ENCODE data around the gene CCDC154. TPM values are rescaled to one million over a fixed set of nuclear protein-coding genes. Genes with fewer than 3 reads are reported as not detected.
A peak's percentile ranks its signal among the peaks of the same experiment; 100 is the strongest.
"Not testable (repeated sequence)": the region's sequence is repeated elsewhere in the genome, so short reads cannot be mapped to it uniquely, and the experiment has no call there.

CCDC154 gene
- total RNA-seq, 2 donors from 2014 or later, result 1.9 to 2.2 TPM

DNA sequence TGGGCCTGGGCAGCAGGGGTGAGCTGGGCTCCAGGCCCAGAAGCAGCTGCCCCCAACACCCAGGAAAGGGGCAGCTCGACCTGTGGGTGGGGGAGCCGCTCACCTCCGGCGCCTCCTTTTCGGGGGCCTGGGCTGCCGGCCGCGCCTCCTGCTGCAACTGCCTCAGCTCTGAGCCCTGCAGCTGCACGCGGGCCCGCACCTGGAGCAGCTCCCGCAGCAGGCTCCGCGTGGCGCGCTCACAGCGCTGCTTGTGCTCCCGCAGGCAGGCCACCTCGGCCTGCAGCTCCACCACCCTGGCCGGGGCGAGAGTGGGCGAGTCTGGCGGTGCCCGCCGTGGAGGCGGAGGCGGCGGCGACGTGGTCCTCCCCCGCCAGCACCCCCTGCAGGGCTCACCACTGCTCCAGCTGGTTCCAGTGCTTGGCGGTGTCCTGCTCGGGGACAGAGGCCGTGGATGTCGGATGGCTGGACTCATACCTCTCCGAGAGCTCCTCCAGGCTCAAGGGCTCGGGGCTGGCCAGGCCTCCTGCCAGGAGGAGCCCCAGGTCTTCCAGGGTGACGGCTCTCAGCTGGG lies 868 bp downstream of the CCDC154 start:
- no peak for DNase-seq
- Mint-ChIP-seq H3K4me1 (no peaks in the 10 kb centered on the region), H3K27me3 (ENCODE audit: insufficient read depth) (no peaks in the 10 kb centered on the region), H3K27ac (no peak overlapping the region), H3K36me3 (ENCODE audit: low read depth) (peaks cover 8% of the 10 kb centered on the region), H3K9me3 (no peaks in the 10 kb centered on the region), H3K4me3 (no peak overlapping the region)
- Histone ChIP-seq H3K27ac (ENCODE audit: low read depth, low read length) (peak overlapping the region; percentile 24), H3K36me3 (ENCODE audit: control insufficient read depth, insufficient read depth, low read length) (no peaks in the 10 kb centered on the region), H3K27me3 (ENCODE audit: control insufficient read depth, insufficient read depth, low read length, poor library complexity, severe bottlenecking) (no peaks in the 10 kb centered on the region), H3K9ac (ENCODE audit: extremely low read depth, low read length, poor library complexity, severe bottlenecking) (no peak overlapping the region), H3K4me3 (ENCODE audit: low read length) (no peak overlapping the region), H3K4me1 (ENCODE audit: control insufficient read depth, insufficient read depth, low read length) (no peaks in the 10 kb centered on the region), H3K9me3 (ENCODE audit: control insufficient read depth, low read length) (no peaks in the 10 kb centered on the region)
- TF ChIP-seq, protein P1, sequence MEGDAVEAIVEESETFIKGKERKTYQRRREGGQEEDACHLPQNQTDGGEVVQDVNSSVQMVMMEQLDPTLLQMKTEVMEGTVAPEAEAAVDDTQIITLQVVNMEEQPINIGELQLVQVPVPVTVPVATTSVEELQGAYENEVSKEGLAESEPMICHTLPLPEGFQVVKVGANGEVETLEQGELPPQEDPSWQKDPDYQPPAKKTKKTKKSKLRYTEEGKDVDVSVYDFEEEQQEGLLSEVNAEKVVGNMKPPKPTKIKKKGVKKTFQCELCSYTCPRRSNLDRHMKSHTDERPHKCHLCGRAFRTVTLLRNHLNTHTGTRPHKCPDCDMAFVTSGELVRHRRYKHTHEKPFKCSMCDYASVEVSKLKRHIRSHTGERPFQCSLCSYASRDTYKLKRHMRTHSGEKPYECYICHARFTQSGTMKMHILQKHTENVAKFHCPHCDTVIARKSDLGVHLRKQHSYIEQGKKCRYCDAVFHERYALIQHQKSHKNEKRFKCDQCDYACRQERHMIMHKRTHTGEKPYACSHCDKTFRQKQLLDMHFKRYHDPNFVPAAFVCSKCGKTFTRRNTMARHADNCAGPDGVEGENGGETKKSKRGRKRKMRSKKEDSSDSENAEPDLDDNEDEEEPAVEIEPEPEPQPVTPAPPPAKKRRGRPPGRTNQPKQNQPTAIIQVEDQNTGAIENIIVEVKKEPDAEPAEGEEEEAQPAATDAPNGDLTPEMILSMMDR (conservative IDR thresholded peaks at IDR 0.05), result no peak
- 89 to 92% methylated on average over 29 to 38 of the region's 38 CpGs for WGBS, 2 experiments (ENCODE audit: insufficient coverage in 1 of 2, insufficient read length in 1 of 2)

DNA sequence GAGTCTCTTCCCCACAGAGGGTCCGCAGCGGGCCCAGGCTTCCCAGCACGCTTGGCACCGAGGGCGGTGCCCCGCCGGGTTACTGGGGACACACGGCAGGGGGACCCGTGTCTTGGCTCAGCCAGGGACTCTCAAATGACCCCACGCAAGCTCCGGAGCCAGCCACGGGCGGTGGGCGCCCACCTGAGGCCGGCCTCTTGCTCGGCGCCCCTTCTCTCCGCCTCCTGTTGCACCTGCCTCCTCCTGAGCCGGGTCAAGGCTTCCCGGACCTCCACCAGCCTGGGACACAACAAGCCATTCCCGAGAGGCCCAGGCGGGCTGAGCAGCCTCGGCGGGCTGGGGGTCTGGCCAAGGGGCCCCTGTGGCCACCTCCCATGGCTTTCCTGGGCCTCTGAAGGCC lies 1.7 kb downstream of the CCDC154 start:
- no peaks in the 10 kb centered on the region for H3K27me3 Mint-ChIP-seq (ENCODE audit: insufficient read depth)
- no peaks in the 10 kb centered on the region for H3K36me3 ChIP-seq (ENCODE audit: control insufficient read depth, insufficient read depth, low read length)
- H3K9ac ChIP-seq (ENCODE audit: extremely low read depth, low read length, poor library complexity, severe bottlenecking), result no peak overlapping the region
- DNase-seq, result no peak
- no peaks in the 10 kb centered on the region for H3K9me3 ChIP-seq (ENCODE audit: control insufficient read depth, low read length)
- TF ChIP-seq, protein P1 (conservative IDR thresholded peaks at IDR 0.05), result no peak
- H3K4me1 Mint-ChIP-seq, result no peaks in the 10 kb centered on the region
- no peaks in the 10 kb centered on the region for H3K4me1 ChIP-seq (ENCODE audit: control insufficient read depth, insufficient read depth, low read length)
- H3K36me3 Mint-ChIP-seq (ENCODE audit: low read depth), result peaks cover under 1% of the 10 kb centered on the region
- H3K27me3 ChIP-seq (ENCODE audit: control insufficient read depth, insufficient read depth, low read length, poor library complexity, severe bottlenecking), result no peaks in the 10 kb centered on the region
- no peaks in the 10 kb centered on the region for H3K9me3 Mint-ChIP-seq
- no peak overlapping the region for H3K4me3 Mint-ChIP-seq
- H3K27ac Mint-ChIP-seq, result no peak overlapping the region
- H3K4me3 ChIP-seq (ENCODE audit: low read length), result no peak overlapping the region
- no peak overlapping the region for H3K27ac ChIP-seq (ENCODE audit: low read depth, low read length)
- 91 to 92% methylated on average over 19 to 24 of the region's 24 CpGs for WGBS, 2 experiments (ENCODE audit: insufficient coverage in 1 of 2, insufficient read length in 1 of 2)

DNA sequence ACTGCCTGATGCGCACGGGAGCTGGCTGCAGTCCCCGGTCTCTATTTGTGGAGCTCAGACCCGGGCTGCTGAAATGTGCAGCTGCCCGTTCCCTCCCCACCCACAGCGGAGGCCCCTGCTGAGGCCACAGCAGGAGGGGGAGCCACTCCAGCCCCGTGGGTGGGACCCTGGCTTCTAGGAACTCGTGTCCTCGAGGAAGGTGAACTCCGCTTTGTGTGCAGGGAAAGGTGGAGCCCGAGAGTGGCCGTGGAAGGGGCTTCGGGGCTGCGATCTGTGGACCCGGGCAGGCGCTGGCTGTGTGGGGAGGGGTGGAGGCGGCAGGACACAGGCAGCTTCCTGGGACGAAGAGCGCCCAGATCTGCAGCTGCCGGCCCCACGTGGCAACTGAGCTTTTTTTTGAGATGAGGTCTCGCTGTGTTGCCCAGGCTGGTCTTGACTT lies 2.9 kb downstream of the CCDC154 start:
- TF ChIP-seq, protein P1 (conservative IDR thresholded peaks at IDR 0.05), result no peak
- no peak for DNase-seq
- Mint-ChIP-seq H3K36me3 (ENCODE audit: low read depth) (no peaks in the 10 kb centered on the region), H3K4me3 (no peak overlapping the region), H3K9me3 (no peaks in the 10 kb centered on the region), H3K27me3 (ENCODE audit: insufficient read depth) (no peaks in the 10 kb centered on the region), H3K4me1 (no peaks in the 10 kb centered on the region), H3K27ac (no peak overlapping the region)
- no peak overlapping the region for H3K4me3 ChIP-seq (ENCODE audit: low read length)
- H3K9me3 ChIP-seq (ENCODE audit: control insufficient read depth, low read length), result no peaks in the 10 kb centered on the region
- H3K27ac ChIP-seq (ENCODE audit: low read depth, low read length), result no peak overlapping the region
- H3K36me3 ChIP-seq (ENCODE audit: control insufficient read depth, insufficient read depth, low read length), result no peaks in the 10 kb centered on the region
- no peaks in the 10 kb centered on the region for H3K4me1 ChIP-seq (ENCODE audit: control insufficient read depth, insufficient read depth, low read length)
- WGBS, 2 experiments (ENCODE audit: insufficient coverage in 1 of 2, insufficient read length in 1 of 2), result 84 to 88% methylated on average over 18 to 22 of the region's 22 CpGs
- no peaks in the 10 kb centered on the region for H3K27me3 ChIP-seq (ENCODE audit: control insufficient read depth, insufficient read depth, low read length, poor library complexity, severe bottlenecking)
- H3K9ac ChIP-seq (ENCODE audit: extremely low read depth, low read length, poor library complexity, severe bottlenecking), result no peak overlapping the region

DNA sequence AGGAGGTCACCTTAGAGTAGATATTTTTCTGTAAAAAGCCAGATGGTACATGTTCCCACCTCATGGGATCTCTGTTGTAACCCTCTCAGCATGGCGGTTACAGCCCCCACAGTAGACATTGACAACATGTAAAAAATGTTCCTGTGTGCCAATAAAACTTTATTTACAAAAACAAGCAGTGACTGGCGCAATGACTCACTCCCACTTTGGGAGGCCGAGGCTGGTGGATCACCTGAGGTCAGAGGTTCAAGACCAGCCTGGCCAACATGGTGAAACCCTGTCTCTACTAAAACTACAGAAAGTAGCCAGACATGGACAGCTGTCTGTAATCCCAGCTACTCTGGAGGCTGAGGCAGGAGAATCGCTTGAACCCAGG lies 4.7 kb downstream of the CCDC154 start:
- H3K36me3 Mint-ChIP-seq (ENCODE audit: low read depth); DNase-seq; H3K4me3 Mint-ChIP-seq; H3K27me3 Mint-ChIP-seq (ENCODE audit: insufficient read depth); H3K9ac ChIP-seq (ENCODE audit: extremely low read depth, low read length, poor library complexity, severe bottlenecking); H3K9me3 Mint-ChIP-seq; H3K4me3 ChIP-seq (ENCODE audit: low read length); H3K4me1 Mint-ChIP-seq; H3K9me3 ChIP-seq (ENCODE audit: control insufficient read depth, low read length); H3K27me3 ChIP-seq (ENCODE audit: control insufficient read depth, insufficient read depth, low read length, poor library complexity, severe bottlenecking); H3K4me1 ChIP-seq (ENCODE audit: control insufficient read depth, insufficient read depth, low read length); H3K36me3 ChIP-seq (ENCODE audit: control insufficient read depth, insufficient read depth, low read length); H3K27ac ChIP-seq (ENCODE audit: low read depth, low read length); H3K27ac Mint-ChIP-seq: not testable (repeated sequence)
- WGBS, 2 experiments (ENCODE audit: insufficient coverage in 1 of 2, insufficient read length in 1 of 2), result 90 to 94% methylated on average over 2 to 4 of the region's 4 CpGs

Measured in endodermal cell (in vitro differentiated cells).